ENCODE measurements around the gene PRTG.

Gene PRTG

DNA sequence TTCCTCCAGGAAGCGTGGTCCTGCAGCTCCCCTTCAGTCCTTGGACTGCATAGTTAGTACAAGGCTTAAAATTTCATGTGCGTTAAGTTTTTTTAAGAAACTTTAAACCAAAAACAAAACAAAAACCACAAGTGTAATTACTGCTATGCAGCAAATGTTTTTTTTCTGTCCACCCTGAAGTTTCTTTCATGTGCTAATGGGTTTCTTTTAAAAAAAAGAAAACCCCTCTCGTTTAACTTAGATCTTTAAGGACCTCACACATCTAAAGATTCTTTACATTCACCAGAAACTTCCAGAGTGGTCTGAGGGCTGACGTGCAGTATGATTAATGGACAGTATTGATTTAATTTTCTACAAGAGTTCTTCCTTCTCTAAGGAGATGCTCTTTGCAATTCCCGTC is 82.8 kb downstream of the PRTG start:
- no peak for DNase-seq (ENCODE audit: low spot score)
- H3K4me3 ChIP-seq, result no peak overlapping the region
- TF ChIP-seq, protein P1, sequence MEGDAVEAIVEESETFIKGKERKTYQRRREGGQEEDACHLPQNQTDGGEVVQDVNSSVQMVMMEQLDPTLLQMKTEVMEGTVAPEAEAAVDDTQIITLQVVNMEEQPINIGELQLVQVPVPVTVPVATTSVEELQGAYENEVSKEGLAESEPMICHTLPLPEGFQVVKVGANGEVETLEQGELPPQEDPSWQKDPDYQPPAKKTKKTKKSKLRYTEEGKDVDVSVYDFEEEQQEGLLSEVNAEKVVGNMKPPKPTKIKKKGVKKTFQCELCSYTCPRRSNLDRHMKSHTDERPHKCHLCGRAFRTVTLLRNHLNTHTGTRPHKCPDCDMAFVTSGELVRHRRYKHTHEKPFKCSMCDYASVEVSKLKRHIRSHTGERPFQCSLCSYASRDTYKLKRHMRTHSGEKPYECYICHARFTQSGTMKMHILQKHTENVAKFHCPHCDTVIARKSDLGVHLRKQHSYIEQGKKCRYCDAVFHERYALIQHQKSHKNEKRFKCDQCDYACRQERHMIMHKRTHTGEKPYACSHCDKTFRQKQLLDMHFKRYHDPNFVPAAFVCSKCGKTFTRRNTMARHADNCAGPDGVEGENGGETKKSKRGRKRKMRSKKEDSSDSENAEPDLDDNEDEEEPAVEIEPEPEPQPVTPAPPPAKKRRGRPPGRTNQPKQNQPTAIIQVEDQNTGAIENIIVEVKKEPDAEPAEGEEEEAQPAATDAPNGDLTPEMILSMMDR (IDR thresholded peaks at IDR 0.05), result no peak
- no peak overlapping the region for H3K27ac ChIP-seq

DNA sequence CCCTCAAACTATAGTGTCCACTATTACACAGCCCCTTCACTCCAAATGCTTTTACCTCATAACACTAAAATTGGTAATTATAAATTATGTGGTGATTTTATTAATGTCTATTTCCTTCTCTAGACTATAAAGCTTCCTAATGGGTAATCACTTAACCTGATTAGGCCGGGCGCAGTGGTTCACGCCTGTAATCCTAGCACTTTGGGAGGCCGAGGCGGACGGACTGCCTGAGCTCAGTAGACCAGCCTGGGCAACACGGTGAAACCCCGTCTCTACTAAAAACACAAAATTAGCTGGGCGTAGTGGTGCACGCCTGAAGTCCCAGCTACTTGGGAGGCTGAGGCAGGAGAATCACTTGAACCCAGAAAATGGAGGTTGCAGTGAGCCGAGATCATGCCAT is 83.5 kb downstream of the PRTG start:
- no peak for DNase-seq (ENCODE audit: low spot score)
- TF ChIP-seq, protein P1 (IDR thresholded peaks at IDR 0.05), result no peak
- Histone ChIP-seq H3K4me3 (no peak overlapping the region), H3K27ac (no peak overlapping the region)

DNA sequence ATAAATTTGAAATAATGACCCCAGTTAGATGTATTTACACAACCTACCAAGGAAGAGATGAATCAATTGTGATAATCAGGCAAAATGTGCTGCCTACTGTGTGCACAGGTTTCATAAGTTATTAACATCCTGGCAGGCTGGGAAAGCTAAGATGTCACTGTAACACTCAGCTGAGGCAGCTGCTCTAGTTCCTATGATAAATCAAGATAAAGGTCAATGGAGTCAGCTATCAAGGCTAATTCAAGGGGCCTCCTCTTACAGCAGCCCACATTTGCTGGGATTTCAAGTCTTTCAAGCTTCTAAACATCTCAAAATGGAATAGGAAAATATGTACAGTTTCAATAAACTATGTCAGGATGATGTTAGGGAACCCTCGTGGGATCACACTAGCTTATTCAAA is 84.1 kb downstream of the PRTG start:
- DNase-seq (ENCODE audit: low spot score), result no peak
- no peak overlapping the region for H3K4me3 ChIP-seq
- H3K27ac ChIP-seq, result no peak overlapping the region
- TF ChIP-seq, protein P1 (IDR thresholded peaks at IDR 0.05), result no peak

DNA sequence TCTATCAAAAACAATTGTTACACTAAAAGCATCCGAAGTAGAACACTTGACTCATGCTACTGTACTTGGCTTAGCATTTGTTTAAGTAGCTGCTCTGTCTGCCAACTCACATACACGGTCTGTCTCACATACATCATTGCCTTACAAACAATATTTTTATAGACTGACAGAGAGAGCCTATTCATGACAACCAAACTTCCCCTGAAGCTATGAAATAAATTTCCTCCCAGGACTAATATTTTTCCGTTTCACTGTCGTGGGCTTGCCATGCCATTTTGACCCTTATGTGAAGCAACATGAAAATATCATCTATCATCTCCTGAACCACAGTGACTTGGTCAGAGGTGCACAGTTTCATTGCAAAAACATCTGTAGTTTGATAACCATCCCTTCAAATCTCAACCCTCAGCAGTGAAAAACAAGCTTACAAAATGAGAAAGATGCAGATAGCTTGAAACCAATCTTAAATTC is 88.4 kb downstream of the PRTG start:
- H3K4me3 ChIP-seq, result no peak overlapping the region
- no peak overlapping the region for H3K27ac ChIP-seq
- no peak for DNase-seq (ENCODE audit: low spot score)
- TF ChIP-seq, protein P1 (IDR thresholded peaks at IDR 0.05), result no peak

DNA sequence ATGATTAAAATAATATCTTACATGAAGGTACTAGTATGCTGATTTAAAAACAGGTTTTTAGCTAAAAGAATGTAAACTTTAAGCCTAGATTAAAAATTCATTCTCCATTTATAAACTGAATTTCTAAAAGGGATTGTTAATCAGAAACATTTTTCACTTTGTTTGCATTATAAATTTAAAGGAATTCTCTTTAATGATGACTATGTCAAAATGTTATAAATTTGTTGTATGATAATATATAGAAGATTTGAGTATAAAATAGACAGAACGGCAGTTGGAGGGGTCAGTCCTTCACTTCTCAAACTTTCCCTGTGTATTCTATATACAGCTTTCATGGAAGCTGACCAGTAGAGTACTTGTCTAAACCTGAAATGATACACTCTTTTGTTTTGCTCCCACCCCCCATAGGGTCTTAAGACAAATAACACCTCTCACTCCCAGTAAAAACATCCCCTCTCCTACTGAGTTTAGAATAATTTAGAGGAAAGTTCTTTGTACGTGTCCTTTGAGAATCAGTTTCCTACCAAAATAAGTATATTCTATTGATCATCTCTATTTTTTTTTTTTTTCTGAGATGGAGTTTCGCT is 90.0 kb downstream of the PRTG start:
- DNase-seq (ENCODE audit: low spot score), result no peak
- H3K27ac ChIP-seq, result no peak overlapping the region
- H3K4me3 ChIP-seq, result no peak overlapping the region
- TF ChIP-seq, protein P1 (IDR thresholded peaks at IDR 0.05), result no peak

DNA sequence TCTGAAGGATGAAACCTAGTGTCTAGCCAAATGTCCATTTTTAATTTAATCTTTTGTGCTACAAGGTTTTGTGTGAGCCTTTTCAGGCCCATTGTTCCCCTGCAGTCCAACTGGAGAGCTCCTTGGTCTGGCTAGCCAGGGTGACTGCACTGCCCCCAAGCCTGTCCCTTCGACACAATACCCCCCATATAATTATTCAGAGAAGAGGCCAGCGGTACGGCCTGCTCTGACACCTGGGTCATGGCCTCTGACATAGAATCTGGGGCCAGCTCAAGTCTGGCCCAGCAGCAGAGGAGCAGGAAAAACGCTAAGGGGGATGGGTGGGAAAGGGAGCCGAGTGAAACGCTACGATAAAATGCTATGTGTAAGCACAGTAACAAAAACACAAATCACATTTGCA is 90.6 kb downstream of the PRTG start:
- Histone ChIP-seq H3K4me3 (no peak overlapping the region), H3K27ac (no peak overlapping the region)
- no peak for DNase-seq (ENCODE audit: low spot score)

DNA sequence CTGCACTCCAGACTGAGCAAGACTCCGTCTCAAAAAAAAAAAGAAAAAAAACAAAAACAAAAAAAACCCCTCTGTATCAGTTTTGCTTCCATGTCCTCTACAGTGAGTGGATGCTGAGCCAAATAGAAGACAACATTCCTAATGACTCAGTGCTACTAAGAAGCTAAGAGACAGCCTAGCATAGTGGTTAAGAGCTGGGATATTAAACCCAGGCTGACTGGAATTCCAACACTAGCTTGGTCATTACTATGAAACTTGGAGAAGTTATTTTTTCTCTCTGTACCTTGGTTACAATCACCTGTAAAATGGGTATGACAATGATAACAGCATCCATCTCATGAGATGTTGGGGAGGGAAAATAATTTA is 93.9 kb downstream of the PRTG start:
- Histone ChIP-seq H3K4me3 (no peak overlapping the region), H3K27ac (no peak overlapping the region)
- TF ChIP-seq, protein P1 (IDR thresholded peaks at IDR 0.05), result no peak
- DNase-seq (ENCODE audit: low spot score), result no peak

More for the DNA sequence above, 90.6 kb downstream of the PRTG start:
- TF ChIP-seq, protein P1 (IDR thresholded peaks at IDR 0.05), result no peak

Measured in coronary artery (tissue), 2 donors.